ENCODE measurements around the gene FMNL2.
A peak's percentile ranks its signal among the peaks of the same experiment; 100 is the strongest.

FMNL2 gene

DNA sequence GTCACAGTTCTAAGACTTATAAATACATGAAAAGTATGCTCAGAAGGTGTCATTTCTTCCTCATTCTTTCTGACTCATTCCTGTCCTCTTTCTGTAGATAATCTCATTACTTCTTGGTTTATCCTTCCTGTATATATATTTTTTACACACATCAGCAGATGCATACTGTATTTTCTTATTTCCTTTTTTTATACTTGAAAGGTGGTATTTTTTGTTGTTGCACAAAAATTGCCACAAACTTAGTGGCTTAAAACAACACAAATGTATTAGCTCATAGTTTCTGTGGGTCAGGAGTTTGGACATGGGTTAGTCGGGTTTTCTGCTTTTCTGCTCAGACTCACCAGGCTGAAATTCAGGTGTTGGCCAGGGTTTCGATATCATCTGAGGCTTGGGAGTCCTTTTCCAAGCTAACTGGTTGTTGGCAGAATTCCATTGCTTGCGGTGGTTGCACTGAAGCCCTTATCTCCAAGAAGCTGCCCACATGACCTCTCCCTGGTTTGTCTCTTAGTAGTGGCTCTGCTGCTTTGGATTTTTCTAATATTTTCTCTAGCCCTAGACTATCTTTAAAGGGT, 162.6 kb downstream of the FMNL2 start:
- no peak overlapping the region for H3K4me3 ChIP-seq
- no peak for DNase-seq (ENCODE audit: low spot score)
- peak overlapping the region; percentile 1 to 42 for H3K27ac ChIP-seq
- no peak for TF ChIP-seq CTCF (IDR thresholded peaks at IDR 0.05)

DNA sequence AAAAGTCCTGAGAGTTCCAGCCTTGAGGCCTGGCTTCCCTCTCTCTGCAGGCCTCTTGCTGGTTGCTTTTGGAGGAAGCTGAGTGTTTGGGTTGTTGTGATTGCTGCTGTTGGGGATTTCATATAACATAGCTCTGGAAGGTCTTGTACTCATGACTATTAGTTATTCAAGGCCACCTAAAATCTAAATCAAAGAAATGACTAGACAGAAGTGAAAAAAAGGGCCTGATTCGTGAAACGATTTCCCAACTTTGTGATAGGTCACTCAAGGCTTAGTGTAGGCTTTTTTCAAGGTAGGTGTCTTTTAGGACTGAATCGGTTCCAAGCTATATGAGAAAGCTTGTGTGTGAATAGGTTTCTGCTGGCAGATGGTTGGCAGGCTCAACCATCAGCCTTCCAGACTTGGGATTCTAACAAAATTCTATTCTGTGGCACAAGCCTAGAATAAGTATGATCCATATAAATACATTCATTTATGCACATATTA, 164.4 kb downstream of the FMNL2 start:
- Histone ChIP-seq H3K27ac (peak overlapping the region; percentile 15 to 87), H3K4me3 (no peak overlapping the region)
- no peak for DNase-seq (ENCODE audit: low spot score)
- TF ChIP-seq CTCF (IDR thresholded peaks at IDR 0.05): no peak

DNA sequence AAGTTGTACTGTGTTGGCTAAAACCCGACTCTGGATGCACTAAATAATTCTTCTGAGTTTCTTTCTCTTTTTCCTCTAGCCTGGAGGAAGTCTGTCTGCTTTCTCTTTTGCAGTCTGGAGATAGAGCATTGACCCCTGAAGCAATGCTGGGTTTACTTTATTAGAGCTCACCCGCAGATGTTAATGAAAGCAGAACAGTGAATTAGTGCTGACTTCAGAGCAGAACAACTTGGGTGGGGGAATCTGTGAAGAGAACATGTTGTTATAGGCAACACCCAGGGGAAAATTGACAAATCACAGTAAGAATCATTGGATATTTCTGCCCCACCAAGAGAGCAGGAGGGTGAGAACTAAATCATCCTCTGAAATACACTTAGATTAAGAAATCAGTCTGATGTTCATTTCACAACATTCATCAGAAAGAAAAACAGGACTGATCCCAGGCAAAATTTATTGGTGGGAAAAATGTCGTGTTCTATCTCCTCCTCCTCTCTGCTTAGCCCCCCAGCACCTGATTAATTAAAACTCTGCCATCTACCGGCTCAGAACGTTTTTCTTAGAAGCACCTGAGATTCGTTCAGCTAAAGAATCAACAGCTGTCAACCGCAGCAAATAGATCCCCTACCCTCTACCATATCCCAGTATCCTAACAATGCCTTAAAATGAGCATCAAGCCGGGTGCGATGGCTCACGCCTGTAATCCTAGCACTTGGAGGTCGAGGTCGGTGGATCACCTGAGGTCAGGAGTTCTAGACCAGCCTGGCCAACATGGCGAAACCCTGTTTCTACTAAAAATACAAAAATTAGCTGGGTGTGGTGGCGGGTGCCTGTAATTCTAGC, 165.1 kb downstream of the FMNL2 start:
- no peak for DNase-seq (ENCODE audit: low spot score)
- peak overlapping the region; percentile 27 to 87 for H3K27ac ChIP-seq
- peak overlapping the region; percentile 34 for H3K4me3 ChIP-seq
- TF ChIP-seq CTCF (IDR thresholded peaks at IDR 0.05): no peak

GRCh38 chr2:152500772-152501171, 165.8 kb downstream of the FMNL2 start:
- H3K27ac ChIP-seq: peak overlapping the region; percentile 27 to 87
- no peak for DNase-seq (ENCODE audit: low spot score)
- H3K4me3 ChIP-seq: no peak overlapping the region
- no peak for TF ChIP-seq CTCF (IDR thresholded peaks at IDR 0.05)

- H3K27ac ChIP-seq: peak overlapping the region in 1 of 2 donors; percentile 87
- TF ChIP-seq CTCF (IDR thresholded peaks at IDR 0.05): no peak
- H3K4me3 ChIP-seq: no peak overlapping the region
- DNase-seq (ENCODE audit: low spot score): no peak
These were observed 166.7 kb downstream of the FMNL2 start for GRCh38 chr2:152501666-152502065.

DNA sequence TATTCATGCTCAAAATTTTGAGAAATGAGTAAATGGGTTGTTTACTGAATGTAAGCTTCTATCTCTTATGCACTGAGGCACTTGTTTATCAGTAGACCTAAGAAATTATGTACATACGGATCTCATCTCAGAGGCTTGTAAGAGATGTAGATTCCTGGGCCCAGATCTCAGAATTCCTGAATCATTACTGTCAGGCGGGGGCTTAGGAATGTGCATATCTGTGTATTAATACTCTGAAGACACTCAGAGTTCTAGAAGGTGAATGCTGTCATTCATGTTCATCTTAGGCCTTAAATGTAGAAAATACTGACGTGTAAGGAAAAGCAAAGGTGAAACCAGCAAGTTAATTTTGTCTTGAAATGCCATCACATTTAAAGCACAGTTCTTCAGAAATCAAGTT, 169.6 kb downstream of the FMNL2 start:
- Histone ChIP-seq H3K27ac (no peak overlapping the region), H3K4me3 (no peak overlapping the region)
- no peak for DNase-seq (ENCODE audit: low spot score)
- no peak for TF ChIP-seq CTCF (IDR thresholded peaks at IDR 0.05)

DNA sequence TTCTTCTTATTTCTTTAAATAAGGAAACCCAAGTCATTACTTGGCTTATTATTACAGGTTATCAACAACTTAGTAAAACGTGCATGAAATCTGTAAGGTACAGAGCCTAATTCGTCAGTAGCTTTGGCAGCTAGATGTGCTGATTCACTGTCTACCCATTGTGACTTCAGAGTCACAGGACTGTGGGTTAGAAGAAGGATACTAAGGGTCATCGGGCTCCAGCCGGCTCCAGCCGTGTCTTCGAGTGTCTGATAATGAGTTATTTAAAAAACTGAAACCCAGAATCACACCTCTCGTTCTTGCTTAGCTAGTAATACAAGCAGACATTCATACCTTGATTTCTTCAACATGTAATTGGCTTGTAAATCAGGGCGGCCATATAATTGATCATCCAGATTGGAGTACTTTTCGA, 170.5 kb downstream of the FMNL2 start:
- no peak for TF ChIP-seq CTCF (IDR thresholded peaks at IDR 0.05)
- DNase-seq (ENCODE audit: low spot score): no peak
- H3K27ac ChIP-seq: peak overlapping the region in 1 of 2 donors; percentile 51
- H3K4me3 ChIP-seq: peak overlapping the region; percentile 16
